NCI-H2029 treated with DMSO at 0.1 percent for 48 hours (cell line): Measurements from ENCODE around the gene CLEC4A.
"Not testable (repeated sequence)": the region's sequence is repeated elsewhere in the genome, so short reads cannot be mapped to it uniquely, and the experiment has no call there.

Source experiments
- DNase-seq: peaks from one replicate; lab custom pipeline; 2025; lab: John Stamatoyannopoulos, UW

The CLEC4A gene

GRCh38 chr12:8123124-8123912 lies at the start of gene CLEC4A:
TSS of gene CLEC4A (plus strand) at chr12:8123617. CDS start at chr12:8123879, 262 bp downstream.
- DNase-seq = no peak

DNA sequence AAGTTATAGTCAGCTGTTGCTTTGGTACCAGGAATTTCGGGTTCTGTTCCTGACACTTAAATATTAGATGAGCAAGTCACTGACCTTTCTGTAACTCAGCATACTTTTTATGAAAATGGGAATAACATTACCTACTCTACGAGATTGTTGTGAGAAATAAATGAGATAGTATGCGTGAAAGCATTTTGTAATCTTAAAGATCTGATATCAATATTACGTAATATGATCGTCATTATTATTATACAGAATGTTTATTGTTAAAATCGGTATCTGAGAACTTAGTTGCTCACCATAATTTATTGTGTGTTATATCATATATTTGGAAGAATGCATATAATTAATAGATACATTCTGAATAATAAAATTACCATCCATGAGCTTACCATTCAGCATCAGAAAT lies 47.5 kb upstream of the CLEC4A start:
- no peak for DNase-seq

GRCh38 chr12:8076366-8076765 lies 47.1 kb upstream of the CLEC4A start:
- no peak for DNase-seq

DNA sequence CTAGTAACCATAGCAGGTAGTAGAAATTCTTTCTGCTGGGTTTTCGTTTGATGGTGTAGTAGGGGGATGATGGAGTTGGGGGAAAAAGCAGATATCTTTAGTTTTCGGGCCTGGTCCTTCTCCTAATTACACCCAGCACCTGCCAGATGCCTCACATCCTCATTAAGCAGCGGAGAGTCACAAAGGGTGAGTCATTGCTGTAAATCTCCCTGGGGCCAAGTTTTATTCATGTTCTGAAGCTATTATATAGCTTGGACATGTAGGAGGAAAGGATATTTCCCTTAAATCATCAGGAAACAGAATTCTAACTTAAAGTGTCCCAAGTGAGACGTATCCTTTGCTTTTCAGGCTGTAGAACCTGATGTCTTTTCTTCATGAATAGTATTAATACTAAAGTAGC lies 46.2 kb upstream of the CLEC4A start:
- no peak for DNase-seq

DNA sequence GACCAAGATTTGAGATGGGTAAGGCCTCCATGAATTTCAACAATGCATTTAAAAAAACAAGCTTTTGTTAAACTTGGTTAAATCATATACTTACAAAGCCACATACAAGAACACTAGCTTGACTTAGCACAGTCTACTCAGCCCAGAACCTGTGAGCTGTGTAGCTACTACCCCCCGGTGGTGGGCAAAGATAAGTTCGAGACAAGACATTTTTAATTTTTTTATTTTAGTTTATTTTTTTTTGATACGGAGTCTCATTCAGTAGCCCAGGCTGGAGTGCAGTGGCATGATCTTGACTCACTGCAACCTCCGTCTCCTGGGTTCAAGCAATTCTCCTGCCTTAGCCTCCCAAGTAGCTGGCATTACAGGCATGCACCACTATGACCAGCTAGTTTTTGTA lies 45.0 kb upstream of the CLEC4A start:
- no peak for DNase-seq

GRCh38 chr12:8078916-8079315 lies 44.5 kb upstream of the CLEC4A start:
- no peak for DNase-seq

DNA sequence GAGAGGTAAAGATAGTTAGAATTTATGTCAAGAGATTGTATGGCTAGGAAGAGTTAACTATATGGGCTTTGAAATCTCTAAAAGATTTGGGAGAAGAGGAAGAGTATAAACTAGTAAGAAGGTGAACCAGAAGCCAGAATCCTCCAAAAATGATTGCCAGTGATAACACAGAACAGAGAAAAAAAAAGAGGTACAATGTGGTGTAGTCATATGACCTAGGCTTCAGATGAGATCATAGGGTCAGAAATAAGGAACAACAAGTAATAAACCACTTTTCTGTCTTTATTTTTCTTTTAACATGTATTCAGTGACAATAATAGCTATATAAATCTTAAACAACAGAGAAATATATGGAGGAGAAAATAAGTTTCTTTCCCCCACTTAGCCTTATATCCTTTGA lies 43.3 kb upstream of the CLEC4A start:
- no peak for DNase-seq

DNA sequence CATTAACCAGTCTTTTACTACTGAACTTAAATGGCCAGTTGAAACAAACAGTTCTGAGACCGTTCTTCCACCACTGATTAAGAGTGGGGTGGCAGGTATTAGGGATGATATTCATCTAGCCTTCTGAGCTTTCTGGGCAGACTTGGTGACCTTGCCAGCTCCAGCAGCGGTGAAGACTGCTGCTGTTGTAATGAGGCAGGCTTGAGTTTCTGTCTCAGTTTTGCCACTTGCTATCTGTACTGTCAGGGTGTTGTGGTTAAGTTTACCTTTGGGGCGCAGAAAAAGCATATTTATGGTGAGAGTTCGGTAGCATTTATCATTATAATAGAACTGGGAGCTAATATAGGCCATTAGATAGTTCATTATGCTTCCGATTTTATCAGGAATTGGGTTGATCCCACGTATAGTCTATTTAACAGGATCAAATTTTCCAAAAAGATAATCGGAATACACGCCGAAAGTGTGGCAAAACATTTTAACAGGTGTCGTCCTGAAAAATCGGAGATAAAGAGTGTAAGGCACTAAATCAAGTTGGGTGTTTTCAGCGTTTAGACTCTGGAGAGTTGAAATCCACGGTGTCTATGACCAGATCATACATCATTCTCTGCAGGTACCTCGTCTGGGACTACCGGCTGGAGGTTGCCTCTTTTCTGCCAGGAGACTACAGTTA lies 42.0 kb upstream of the CLEC4A start:
- no peak for DNase-seq

DNA sequence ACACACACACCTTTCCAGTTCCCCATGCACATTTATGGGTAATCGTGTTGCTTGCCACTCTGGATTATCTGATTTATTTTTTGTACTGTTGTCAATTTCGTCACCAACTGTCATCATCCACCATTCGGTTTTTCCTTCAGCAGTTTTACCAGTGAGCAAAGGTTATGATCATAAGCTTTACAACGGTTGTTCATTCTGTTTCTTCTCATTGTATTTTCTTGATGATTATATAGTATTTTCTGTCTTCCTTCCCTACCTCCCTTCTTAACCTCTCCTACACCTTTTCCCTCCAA lies 40.7 kb upstream of the CLEC4A start:
- no peak for DNase-seq

GRCh38 chr12:8084351-8084750 lies 39.1 kb upstream of the CLEC4A start:
- DNase-seq = not testable (repeated sequence)

DNA sequence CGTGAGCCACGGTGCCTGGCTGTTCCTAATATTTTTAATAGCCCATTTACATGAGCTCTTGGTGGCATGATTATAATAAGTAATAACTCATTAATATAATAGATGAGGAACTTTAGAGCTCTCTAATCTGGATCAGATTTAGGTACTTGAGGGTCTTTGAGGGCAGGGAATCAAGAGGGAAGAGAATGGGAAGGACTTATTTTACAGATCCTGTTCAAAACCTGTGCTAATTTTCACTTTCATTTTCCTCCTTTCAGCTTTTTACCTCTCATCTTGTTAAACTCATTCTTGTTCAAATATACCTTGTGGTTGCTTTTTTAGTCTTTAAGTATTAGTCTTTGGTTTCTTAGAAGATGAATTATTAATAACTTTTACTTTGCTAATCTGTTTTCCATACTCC lies 35.8 kb upstream of the CLEC4A start:
- DNase-seq = no peak

GRCh38 chr12:8088574-8088973 lies 34.8 kb upstream of the CLEC4A start:
- no peak for DNase-seq

DNA sequence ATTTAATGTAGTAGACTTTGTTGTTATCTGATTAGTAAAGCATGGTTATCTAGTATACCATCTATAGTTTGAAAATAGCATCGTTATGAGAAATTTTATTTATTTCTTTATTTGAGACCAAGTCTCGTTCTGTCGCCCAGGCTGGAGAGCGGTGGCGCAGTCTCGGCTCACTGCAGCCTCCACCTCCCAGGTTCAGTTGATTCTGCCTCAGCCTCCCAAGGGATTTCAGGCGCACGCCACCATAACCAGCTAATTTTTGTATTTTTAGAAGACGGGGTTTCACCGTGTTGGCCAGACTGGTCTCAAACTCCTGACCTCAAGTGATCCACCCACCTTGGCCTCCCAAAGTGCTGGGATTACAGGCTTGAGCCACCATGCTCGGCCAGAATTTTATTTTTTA lies 34.1 kb upstream of the CLEC4A start:
- not testable (repeated sequence) for DNase-seq

DNA sequence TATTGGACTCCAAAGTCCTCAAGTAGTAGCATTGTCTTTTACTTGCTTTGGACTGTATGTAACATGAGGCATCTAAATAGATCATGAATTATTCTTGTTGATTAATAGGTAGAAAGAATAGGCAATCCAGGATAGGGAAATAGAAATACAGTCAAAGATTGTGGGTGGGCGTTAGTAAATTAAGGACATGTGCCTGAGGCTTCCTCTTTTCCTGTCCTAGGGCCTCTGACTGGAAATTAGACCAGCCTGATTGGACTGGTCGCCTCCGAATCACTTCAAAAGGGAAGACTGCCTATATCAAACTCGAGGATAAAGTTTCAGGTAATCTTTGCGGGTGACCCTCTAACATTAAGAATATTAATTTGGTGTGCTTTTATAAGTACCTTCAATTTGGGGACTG lies 33.7 kb upstream of the CLEC4A start:
- DNase-seq = no peak

GRCh38 chr12:8093291-8093690 lies 30.1 kb upstream of the CLEC4A start:
- no peak for DNase-seq

DNA sequence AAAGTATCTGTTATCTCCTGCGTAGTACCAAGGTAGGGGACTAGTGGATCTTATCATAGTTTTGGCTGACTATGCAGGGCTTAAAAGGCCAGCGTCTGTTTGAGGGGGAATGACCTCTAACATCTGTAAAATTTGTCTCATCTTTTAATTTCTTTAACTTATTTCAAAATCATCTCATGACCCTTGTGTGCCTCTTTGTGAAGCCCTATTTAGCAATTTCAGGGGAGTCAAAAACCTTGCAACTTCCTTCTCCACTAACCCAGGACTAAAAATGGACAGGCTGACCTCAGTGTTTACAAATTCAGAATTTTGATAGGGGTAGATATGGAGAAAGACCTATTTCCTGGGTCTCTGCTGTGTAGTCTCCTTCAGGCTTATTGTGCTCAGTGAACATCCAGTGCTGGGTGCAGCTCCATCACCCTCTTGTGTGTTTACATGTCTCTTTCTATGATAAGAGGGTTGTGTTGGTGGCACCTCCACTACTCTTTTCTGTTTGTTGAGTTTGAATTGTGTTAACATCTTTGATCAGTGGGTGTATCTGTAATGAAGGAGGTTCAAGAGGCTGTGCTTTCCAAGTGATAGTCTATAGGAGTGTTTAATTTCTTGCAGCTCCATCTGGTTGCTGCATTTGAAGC lies 27.0 kb upstream of the CLEC4A start:
- DNase-seq = no peak

DNA sequence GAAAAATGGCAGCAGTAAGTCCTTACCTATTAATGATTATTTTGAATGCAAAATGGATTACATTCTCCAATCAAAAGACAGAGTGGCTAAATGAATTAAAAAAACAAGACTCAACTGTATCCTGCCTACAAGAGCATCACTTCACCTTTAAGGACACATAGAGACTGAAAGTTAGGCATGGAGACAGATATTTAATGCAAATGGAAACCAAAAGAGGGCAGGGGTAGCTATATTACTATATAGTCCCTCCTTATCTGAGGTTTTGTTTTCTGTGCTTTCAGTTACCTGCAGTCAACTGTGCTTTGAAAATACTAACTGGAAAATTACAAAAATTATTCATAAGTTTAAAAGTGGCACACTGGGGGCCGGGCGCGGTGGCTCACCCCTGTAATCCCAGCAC lies 24.2 kb upstream of the CLEC4A start:
- DNase-seq = no peak

- no peak for DNase-seq
These were observed 14.5 kb upstream of the CLEC4A start for GRCh38 chr12:8108808-8109398.

DNA sequence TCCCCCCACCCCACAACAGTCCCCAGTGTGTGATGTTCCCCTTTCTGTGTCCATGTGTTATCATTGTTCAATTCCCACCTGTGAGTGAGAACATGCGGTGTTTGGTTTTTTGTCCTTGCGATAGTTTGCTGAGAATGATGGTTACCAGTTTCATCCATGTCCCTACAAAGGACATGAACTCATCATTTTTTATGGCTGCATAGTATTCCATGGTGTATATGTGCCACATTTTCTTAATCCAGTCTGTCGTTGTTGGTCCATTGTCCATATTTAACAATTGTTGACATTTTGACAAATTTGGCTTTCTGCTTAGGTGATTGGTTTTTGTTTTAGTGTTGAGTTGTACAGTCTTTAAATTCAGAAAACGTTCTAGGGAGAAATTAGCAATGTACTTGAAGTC lies 10.3 kb upstream of the CLEC4A start:
- not testable (repeated sequence) for DNase-seq

DNA sequence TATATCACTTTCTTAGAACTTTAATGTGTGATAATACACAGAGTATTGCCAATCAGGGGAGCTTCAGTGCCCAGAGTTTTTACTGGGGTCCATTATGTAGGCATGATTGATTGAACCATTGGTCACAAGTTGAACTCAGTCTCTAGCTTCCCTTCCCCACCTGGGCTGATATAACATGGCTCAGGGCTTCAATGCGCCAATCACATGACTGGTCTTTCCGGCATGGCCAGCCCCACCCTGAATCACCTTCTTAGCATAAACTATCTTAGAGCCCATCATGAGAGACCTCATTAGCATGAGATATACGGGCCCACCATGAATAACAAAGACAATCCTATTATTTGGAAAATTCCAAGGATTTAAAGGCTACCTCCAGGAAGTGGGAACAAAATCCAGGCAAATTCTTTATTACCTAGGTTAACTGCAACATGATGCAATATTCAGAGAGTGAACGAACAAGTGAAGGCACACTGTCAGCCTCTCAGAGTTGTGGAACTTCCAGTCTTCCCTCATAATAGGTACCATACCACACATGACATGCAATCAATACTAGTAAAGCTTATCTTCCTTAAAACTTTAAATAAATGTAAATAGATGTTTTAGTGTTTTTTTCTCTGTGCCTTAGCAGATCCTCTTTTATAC lies 3.2 kb upstream of the CLEC4A start:
- DNase-seq = no peak

- DNase-seq = no peak
These were observed 3.7 kb downstream of the CLEC4A start for GRCh38 chr12:8127138-8127537.

DNA sequence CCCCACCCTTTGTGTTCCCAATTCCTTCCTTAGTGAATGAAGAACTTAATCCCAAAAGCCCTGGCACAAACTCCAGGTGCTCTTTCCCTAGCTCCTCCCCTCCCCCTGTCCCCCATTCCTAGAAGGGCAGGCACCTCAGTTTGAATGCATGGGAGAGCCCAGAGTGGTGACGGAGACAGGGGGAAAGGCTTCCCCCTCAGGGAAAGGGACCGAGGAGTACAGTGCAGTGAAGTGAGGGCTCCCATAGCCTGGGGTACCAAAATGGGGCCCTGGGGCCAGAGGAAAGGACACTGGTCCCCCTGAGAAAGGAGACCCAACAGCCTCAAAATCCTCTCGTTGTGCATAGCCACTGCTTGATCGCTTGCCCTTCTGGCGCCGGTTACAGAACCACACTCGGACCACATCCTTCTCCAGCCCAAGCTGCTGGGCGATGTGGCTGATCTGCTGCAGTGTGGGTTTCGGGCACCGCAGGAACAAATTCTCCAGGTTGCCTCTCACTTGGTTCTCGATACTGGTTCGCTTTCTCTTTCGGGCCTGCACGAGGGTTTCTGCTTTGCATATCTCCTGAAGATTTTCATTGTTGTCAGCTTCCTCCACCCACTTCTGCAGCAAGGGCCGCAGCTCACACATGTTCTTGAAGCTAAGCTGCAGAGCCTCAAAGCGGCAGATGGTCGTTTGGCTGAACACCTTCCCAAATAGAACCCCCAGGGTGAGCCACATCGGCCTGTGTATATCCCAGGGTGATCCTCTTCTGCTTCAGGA lies 10.4 kb downstream of the CLEC4A start:
- not testable (repeated sequence) for DNase-seq
